ENCODE data around the gene HOXB3.

HOXB3 gene

GRCh38 chr17:48553190-48553547 is 36.9 kb downstream of the HOXB3 start:
- DNase-seq: no peak

- no peak for DNase-seq
Observed at GRCh38 chr17:48552466-48553189, 37.4 kb downstream of the HOXB3 start.

- no peak for DNase-seq
Observed at GRCh38 chr17:48551596-48552465, 38.2 kb downstream of the HOXB3 start.

- DNase-seq: no peak
Observed at GRCh38 chr17:48551214-48551555, 38.9 kb downstream of the HOXB3 start.

- no peak for DNase-seq
Observed at GRCh38 chr17:48550502-48551213, 39.4 kb downstream of the HOXB3 start.

- DNase-seq: no peak
Observed at GRCh38 chr17:48549914-48550501, 40.0 kb downstream of the HOXB3 start.

- DNase-seq: no peak
Observed at GRCh38 chr17:48549281-48549630, 40.8 kb downstream of the HOXB3 start.

- DNase-seq: no peak
Observed at GRCh38 chr17:48548523-48549280, 41.3 kb downstream of the HOXB3 start.

- DNase-seq: peak; percentile 80
Observed at GRCh38 chr17:48547808-48548522, 42.1 kb downstream of the HOXB3 start.

GRCh38 chr17:48546924-48547807 is 42.9 kb downstream of the HOXB3 start:
- DNase-seq: peak; percentile 80

GRCh38 chr17:48546137-48546923 is 43.7 kb downstream of the HOXB3 start:
- no peak for DNase-seq

- DNase-seq: no peak
Observed at GRCh38 chr17:48545539-48545938, 44.5 kb downstream of the HOXB3 start.

- peak; percentile 44 for DNase-seq
Observed at GRCh38 chr17:48545022-48545375, 45.0 kb downstream of the HOXB3 start, which contains the start of gene HOXB2. Gene HOXB2 (minus strand): TSS chr17:48545109. CDS start chr17:48544911, 198 bp downstream.

- no peak for DNase-seq
Observed at GRCh38 chr17:48544349-48545021, 45.6 kb downstream of the HOXB3 start.

GRCh38 chr17:48543854-48544348 is 46.1 kb downstream of the HOXB3 start:
- DNase-seq: no peak

GRCh38 chr17:48543107-48543853 is 46.8 kb downstream of the HOXB3 start:
- DNase-seq: no peak

- DNase-seq: no peak
Observed at GRCh38 chr17:48542698-48543106, 47.3 kb downstream of the HOXB3 start.

GRCh38 chr17:48542114-48542656 is 47.9 kb downstream of the HOXB3 start:
- DNase-seq: no peak

All from NCI-H2107 (cell line).